Esophagus muscularis mucosa (tissue), 3 donors: ENCODE measurements around the gene DSTYK.

Source experiments
- POLR2A ChIP-seq: fragments of 450-650 bp; IDR thresholded peaks from one replicate; pipeline ENCODE4 v1.6.1; 2017; ENCODE audit warnings: antibody characterized with exemption, moderate library complexity, mild to moderate bottlenecking, low read depth
- POLR2AphosphoS5 ChIP-seq, 2 donors: sonication (generic); formaldehyde crosslinking; IDR thresholded peaks; one replicate each; pipeline ENCODE4 v1.6.1; 2017; ENCODE audit warnings: antibody characterized with exemption in 2 of 2
- TF ChIP-seq, protein P1 (sequence below), 3 experiments: fragments of 200-600 bp in 2 of 3; fragments of 450-650 bp in 1 of 3; sonication (generic) in 2 of 3; IDR thresholded peaks; one replicate each; pipeline ENCODE4 v1.5.1; 2017 to 2019; ENCODE audit warnings: antibody characterized with exemption in 3 of 3, mild to moderate bottlenecking in 2 of 3, moderate library complexity in 1 of 3

- no peak for TF ChIP-seq POLR2A
- TF ChIP-seq, protein P1, sequence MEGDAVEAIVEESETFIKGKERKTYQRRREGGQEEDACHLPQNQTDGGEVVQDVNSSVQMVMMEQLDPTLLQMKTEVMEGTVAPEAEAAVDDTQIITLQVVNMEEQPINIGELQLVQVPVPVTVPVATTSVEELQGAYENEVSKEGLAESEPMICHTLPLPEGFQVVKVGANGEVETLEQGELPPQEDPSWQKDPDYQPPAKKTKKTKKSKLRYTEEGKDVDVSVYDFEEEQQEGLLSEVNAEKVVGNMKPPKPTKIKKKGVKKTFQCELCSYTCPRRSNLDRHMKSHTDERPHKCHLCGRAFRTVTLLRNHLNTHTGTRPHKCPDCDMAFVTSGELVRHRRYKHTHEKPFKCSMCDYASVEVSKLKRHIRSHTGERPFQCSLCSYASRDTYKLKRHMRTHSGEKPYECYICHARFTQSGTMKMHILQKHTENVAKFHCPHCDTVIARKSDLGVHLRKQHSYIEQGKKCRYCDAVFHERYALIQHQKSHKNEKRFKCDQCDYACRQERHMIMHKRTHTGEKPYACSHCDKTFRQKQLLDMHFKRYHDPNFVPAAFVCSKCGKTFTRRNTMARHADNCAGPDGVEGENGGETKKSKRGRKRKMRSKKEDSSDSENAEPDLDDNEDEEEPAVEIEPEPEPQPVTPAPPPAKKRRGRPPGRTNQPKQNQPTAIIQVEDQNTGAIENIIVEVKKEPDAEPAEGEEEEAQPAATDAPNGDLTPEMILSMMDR (IDR thresholded peaks at IDR 0.05): no peak
- TF ChIP-seq POLR2AphosphoS5 (IDR thresholded peaks at IDR 0.05): no peak
These were observed 38.1 kb upstream of the DSTYK start for GRCh38 chr1:205249651-205250050.
